SK-N-SH (cell line): ENCODE results near the gene OR13C5. TPM values are rescaled to one million over a fixed set of nuclear protein-coding genes. Genes with fewer than 3 reads are reported as not detected.
"Not testable (repeated sequence)": the region's sequence is repeated elsewhere in the genome, so short reads cannot be mapped to it uniquely, and the experiment has no call there.

ENCODE experiments used
- CTCF ChIA-PET: fragments of 300-600, 350-600 bp; formaldehyde crosslinking; extraction: SDS; loops from one replicate; lab custom pipeline; 2021; lab: Yijun Ruan, JAX
- POLR2A ChIA-PET: fragments of 350-600 bp; sonication (Branson Sonifier 250); formaldehyde crosslinking; extraction: SDS; loops from one replicate; lab custom pipeline; 2020; ENCODE audit warnings: antibody characterized with exemption, inconsistent platforms; lab: Yijun Ruan, JAX
- DNase-seq: peaks from one replicate; pipeline ENCODE4 v3.0.0; 2012
- H2AFZ ChIP-seq: fragments of 200-600 bp; sonication (generic); 2 replicates; pipeline ENCODE4 v1.8.1; 2016; ENCODE audit warnings: antibody characterized with exemption, mild to moderate bottlenecking, low read depth
- H3F3A ChIP-seq: fragments of 200-600 bp; sonication (generic); replicated peaks from 2 replicates; pipeline ENCODE3; 2016; ENCODE audit warnings: antibody characterized with exemption, mild to moderate bottlenecking; ENCODE audit not compliant: insufficient read depth
- H3K27ac ChIP-seq, 2 experiments: fragments of 200-500 bp in 1 of 2; fragments of 200-600 bp in 1 of 2; sonication (Bioruptor generic) in 1 of 2; sonication (generic), shearing (Covaris generic) in 1 of 2; 2 replicates each; pipeline versions ENCODE4 v1.5.1 to v1.6.1; 2014 to 2016; ENCODE audit warnings: low read depth in 2 of 2, inconsistent platforms in 1 of 2, low read length in 1 of 2, mild to moderate bottlenecking in 1 of 2, mixed read lengths in 1 of 2
- H3K27me3 ChIP-seq: fragments of 200-600 bp; sonication (generic), shearing (Covaris generic); 2 replicates; pipeline ENCODE4 v1.6.1; 2016; ENCODE audit warnings: mixed run types; ENCODE audit not compliant: insufficient read depth
- H3K36me3 ChIP-seq, 2 experiments: fragments of 200-500 bp in 1 of 2; fragments of 200-600 bp in 1 of 2; sonication (Bioruptor generic) in 1 of 2; sonication (generic) in 1 of 2; replicated peaks in 1 of 2; 2 replicates each; pipeline versions ENCODE3 to v1.5.1; 2014 to 2016; ENCODE audit warnings: low read length in 1 of 2, mild to moderate bottlenecking in 1 of 2; ENCODE audit not compliant: insufficient read depth in 2 of 2, control insufficient read depth in 1 of 2
- H3K4me1 ChIP-seq, 2 experiments: fragments of 200-500 bp in 1 of 2; fragments of 200-600 bp in 1 of 2; sonication (Bioruptor generic) in 1 of 2; sonication (generic), shearing (Covaris generic) in 1 of 2; 2 replicates each; pipeline versions ENCODE4 v1.5.1 to v1.6.1; 2014 to 2016; ENCODE audit warnings: low read depth in 1 of 2, low read length in 1 of 2, mixed run types in 1 of 2; ENCODE audit not compliant: insufficient read depth in 2 of 2, control insufficient read depth in 1 of 2
- H3K4me2 ChIP-seq: fragments of 200-600 bp; sonication (generic), shearing (Covaris generic); 2 replicates; pipeline ENCODE4 v1.6.1; 2017; ENCODE audit warnings: mixed run types
- H3K4me3 ChIP-seq, 2 experiments: fragments of 200-500 bp in 1 of 2; fragments of 200-600 bp in 1 of 2; sonication (Bioruptor generic) in 1 of 2; sonication (generic), shearing (Covaris generic) in 1 of 2; 2 replicates each; pipeline versions ENCODE4 v1.5.1 to v1.8.1; 2014 to 2016; ENCODE audit warnings: low read depth in 2 of 2, inconsistent platforms in 1 of 2, low read length in 1 of 2, mild to moderate bottlenecking in 1 of 2, mixed read lengths in 1 of 2, moderate library complexity in 1 of 2
- H3K79me2 ChIP-seq: fragments of 200-600 bp; sonication (generic); 2 replicates; pipeline ENCODE4 v1.8.1; 2017; ENCODE audit warnings: mild to moderate bottlenecking; ENCODE audit not compliant: insufficient read depth
- H3K9ac ChIP-seq: fragments of 200-600 bp; sonication (generic); 2 replicates; pipeline ENCODE4 v1.6.1; 2017; ENCODE audit warnings: mixed run types
- H3K9me2 ChIP-seq: fragments of 200-600 bp; sonication (generic); 2 replicates; pipeline ENCODE4 v1.6.1; 2017; ENCODE audit warnings: mixed run types
- H3K9me3 ChIP-seq: fragments of 200-600 bp; sonication (generic); 2 replicates; pipeline ENCODE4 v1.6.1; 2017; ENCODE audit warnings: mixed run types, mild to moderate bottlenecking, moderate library complexity
- H4K20me1 ChIP-seq: fragments of 200-600 bp; sonication (generic); 2 replicates; pipeline ENCODE4 v1.6.1; 2017; ENCODE audit warnings: mild to moderate bottlenecking, mixed run types; ENCODE audit not compliant: insufficient read depth
- CHD2 ChIP-seq: fragments of 150-350 bp; IDR thresholded peaks from 2 replicates; pipeline ENCODE4 v1.6.1; 2018; ENCODE audit warnings: low read length; ENCODE audit not compliant: partially characterized antibody
- EZH2phosphoT487 ChIP-seq: fragments of 200-600 bp; sonication (generic); IDR thresholded peaks from 2 replicates; pipeline ENCODE4 v1.6.1; 2017; ENCODE audit warnings: low read depth, mixed run types, mild to moderate bottlenecking, antibody characterized with exemption, moderate library complexity, borderline replicate concordance
- FOXJ3 ChIP-seq: sonication (generic); formaldehyde crosslinking; IDR thresholded peaks from 2 replicates; pipeline ENCODE4 v1.5.1; 2020; ENCODE audit warnings: mild to moderate bottlenecking, missing genetic modification reagents
- MEF2A ChIP-seq: IDR thresholded peaks from 2 replicates; pipeline ENCODE4 v1.4.0; 2012; ENCODE audit warnings: low read depth, borderline replicate concordance
- MXI1 ChIP-seq: IDR thresholded peaks from 2 replicates; pipeline ENCODE4 v1.6.1; 2012; ENCODE audit warnings: mild to moderate bottlenecking, low read depth, low read length, improper control_type of control experiment
- NRF1 ChIP-seq: IDR thresholded peaks from 2 replicates; pipeline ENCODE4 v1.6.1; 2012; ENCODE audit warnings: low read depth, mild to moderate bottlenecking, low read length
- RAD21 ChIP-seq: IDR thresholded peaks from 2 replicates; pipeline ENCODE4 v1.6.1; 2012; ENCODE audit warnings: mild to moderate bottlenecking, low read length
- TAF1 ChIP-seq: IDR thresholded peaks from 2 replicates; pipeline ENCODE4 v1.6.1; 2012; ENCODE audit warnings: low read depth, mild to moderate bottlenecking, low read length, moderate library complexity, borderline replicate concordance
- YY1 ChIP-seq: IDR thresholded peaks from 2 replicates; pipeline ENCODE4 v1.4.0; 2012; ENCODE audit warnings: low read depth, mild to moderate bottlenecking
- WGBS: methylation state at CpG from one replicate; pipeline ENCODE4 v1.1.6; 2017; ENCODE audit warnings: low lambda C conversion rate; 5-methylcytosine and 5-hydroxymethylcytosine counted together
- polyA plus RNA-seq, 3 experiments: library from polyadenylated mRNA; depleted of rRNA; stranded (reverse); fragments of >200 nt; gene quantifications; 2 replicates each; pipeline ENCODE4 v1.2.3, GENCODE V29; 2012
- TF ChIP-seq, protein P1 (sequence below): IDR thresholded peaks from 2 replicates; pipeline ENCODE4 v1.4.0; 2012; ENCODE audit warnings: low read depth, borderline replicate concordance
- TF ChIP-seq, protein P2 (sequence below): IDR thresholded peaks from 2 replicates; pipeline ENCODE4 v1.4.0; 2012; ENCODE audit warnings: low read depth, borderline replicate concordance
- TF ChIP-seq, protein P3 (sequence below): IDR thresholded peaks from 2 replicates; pipeline ENCODE4 v1.6.1; 2012; ENCODE audit warnings: mild to moderate bottlenecking, low read depth, low read length, moderate library complexity

Gene OR13C5, protein sequence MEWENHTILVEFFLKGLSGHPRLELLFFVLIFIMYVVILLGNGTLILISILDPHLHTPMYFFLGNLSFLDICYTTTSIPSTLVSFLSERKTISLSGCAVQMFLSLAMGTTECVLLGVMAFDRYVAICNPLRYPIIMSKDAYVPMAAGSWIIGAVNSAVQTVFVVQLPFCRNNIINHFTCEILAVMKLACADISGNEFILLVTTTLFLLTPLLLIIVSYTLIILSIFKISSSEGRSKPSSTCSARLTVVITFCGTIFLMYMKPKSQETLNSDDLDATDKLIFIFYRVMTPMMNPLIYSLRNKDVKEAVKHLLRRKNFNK
- not detected in 2 replicates for polyA plus RNA-seq (2012; rRNA removed)
- not detected in 2 replicates for polyA plus RNA-seq (2012; cell fraction: cytosol; rRNA removed)
- polyA plus RNA-seq (2012; cell fraction: nucleus; rRNA removed): not detected in 2 replicates

DNA sequence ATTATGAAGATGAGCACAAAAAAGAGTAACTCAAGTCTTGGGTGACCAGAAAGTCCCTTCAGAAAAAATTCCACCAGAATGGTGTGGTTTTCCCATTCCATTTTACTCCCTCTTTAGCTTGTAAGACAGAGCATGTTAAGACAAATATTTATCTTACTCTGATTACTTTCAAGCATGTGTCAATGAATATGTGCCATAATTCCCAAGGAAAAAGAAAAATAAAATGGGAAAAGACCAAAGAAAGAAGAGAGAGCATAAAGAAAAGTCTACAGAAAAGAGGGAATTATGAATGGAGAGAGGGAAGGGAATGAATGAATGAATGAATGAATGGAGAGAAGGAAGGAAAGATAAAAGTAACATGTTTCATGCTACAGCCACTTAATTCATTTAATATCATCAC lies at the start of gene OR13C5:
Gene OR13C5, minus strand, starts transcription at position 101 of the 400 bp plus-strand sequence. Its CDS starts 0 bp downstream, at position 101.
- DNase-seq, H3K9me3 ChIP-seq, H3K4me2 ChIP-seq, POLR2A ChIA-PET, H3K27ac ChIP-seq, H3K79me2 ChIP-seq, H3F3A ChIP-seq, H3K4me1 ChIP-seq, H3K27me3 ChIP-seq, H3K9ac ChIP-seq, H3K36me3 ChIP-seq, H3K4me3 ChIP-seq, H3K9me2 ChIP-seq, H2AFZ ChIP-seq, H4K20me1 ChIP-seq, CTCF ChIA-PET: not testable (repeated sequence)

DNA sequence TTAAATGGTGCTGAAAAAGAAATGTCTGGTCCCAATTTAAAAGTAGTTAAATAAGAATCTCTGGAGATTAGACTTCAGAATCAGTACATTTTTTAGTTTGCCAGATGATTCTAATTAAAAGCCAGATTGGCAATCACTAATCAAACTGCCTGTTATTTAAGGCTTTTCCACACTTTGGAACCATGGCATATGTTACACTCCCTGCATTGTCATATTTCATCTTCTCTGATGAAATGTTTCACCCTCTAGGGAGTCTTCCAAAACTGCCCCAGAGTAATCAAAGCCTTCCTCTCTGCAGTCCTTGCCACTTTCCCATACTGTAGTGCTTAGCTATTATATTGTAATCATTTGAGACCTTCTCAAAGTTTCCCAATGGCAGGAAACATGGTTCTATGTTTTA lies 36.2 kb upstream of the OR13C5 start:
- TF ChIP-seq EZH2phosphoT487: no peak
- no peak for TF ChIP-seq MXI1
- TF ChIP-seq, protein P1, sequence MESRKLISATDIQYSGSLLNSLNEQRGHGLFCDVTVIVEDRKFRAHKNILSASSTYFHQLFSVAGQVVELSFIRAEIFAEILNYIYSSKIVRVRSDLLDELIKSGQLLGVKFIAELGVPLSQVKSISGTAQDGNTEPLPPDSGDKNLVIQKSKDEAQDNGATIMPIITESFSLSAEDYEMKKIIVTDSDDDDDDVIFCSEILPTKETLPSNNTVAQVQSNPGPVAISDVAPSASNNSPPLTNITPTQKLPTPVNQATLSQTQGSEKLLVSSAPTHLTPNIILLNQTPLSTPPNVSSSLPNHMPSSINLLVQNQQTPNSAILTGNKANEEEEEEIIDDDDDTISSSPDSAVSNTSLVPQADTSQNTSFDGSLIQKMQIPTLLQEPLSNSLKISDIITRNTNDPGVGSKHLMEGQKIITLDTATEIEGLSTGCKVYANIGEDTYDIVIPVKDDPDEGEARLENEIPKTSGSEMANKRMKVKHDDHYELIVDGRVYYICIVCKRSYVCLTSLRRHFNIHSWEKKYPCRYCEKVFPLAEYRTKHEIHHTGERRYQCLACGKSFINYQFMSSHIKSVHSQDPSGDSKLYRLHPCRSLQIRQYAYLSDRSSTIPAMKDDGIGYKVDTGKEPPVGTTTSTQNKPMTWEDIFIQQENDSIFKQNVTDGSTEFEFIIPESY: no peak
- no peak for TF ChIP-seq FOXJ3 (CRISPR knock-in tag)
- no peak for TF ChIP-seq NRF1
- TF ChIP-seq RAD21: no peak
- no peak for TF ChIP-seq CHD2

DNA sequence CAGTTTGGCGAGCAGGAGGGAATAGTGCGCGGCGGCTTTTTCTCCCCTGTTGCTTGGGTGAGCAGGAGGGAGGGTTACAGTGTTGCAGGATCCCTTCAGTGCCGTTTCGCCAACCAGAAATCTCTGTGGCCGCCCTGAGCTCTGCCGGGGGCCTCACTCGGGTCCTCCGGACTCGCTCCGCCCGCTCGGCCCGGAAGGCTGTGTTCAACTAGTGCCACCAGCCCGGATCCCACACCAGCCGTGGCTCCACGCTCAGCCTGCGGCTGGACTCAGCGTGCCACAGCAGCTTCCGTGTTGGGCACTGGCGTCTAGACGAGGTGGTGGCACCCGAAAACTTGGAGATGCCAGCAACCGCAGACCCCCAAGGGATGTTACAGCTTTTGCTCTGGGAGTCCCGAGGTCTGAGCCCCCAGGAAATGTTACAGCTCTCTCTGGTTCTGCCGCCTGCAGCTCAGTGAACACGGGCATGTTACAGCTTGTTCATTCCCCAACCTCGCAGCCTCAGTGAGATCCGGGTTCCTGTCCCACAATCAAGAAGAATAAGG lies 34.8 kb upstream of the OR13C5 start:
- DNase-seq: no peak
- H3K27ac ChIP-seq: no peak overlapping the region
- TF ChIP-seq, protein P2, sequence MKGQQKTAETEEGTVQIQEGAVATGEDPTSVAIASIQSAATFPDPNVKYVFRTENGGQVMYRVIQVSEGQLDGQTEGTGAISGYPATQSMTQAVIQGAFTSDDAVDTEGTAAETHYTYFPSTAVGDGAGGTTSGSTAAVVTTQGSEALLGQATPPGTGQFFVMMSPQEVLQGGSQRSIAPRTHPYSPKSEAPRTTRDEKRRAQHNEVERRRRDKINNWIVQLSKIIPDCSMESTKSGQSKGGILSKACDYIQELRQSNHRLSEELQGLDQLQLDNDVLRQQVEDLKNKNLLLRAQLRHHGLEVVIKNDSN: no peak
- no peak for TF ChIP-seq YY1
- no peak for TF ChIP-seq MEF2A
- TF ChIP-seq, protein P3, sequence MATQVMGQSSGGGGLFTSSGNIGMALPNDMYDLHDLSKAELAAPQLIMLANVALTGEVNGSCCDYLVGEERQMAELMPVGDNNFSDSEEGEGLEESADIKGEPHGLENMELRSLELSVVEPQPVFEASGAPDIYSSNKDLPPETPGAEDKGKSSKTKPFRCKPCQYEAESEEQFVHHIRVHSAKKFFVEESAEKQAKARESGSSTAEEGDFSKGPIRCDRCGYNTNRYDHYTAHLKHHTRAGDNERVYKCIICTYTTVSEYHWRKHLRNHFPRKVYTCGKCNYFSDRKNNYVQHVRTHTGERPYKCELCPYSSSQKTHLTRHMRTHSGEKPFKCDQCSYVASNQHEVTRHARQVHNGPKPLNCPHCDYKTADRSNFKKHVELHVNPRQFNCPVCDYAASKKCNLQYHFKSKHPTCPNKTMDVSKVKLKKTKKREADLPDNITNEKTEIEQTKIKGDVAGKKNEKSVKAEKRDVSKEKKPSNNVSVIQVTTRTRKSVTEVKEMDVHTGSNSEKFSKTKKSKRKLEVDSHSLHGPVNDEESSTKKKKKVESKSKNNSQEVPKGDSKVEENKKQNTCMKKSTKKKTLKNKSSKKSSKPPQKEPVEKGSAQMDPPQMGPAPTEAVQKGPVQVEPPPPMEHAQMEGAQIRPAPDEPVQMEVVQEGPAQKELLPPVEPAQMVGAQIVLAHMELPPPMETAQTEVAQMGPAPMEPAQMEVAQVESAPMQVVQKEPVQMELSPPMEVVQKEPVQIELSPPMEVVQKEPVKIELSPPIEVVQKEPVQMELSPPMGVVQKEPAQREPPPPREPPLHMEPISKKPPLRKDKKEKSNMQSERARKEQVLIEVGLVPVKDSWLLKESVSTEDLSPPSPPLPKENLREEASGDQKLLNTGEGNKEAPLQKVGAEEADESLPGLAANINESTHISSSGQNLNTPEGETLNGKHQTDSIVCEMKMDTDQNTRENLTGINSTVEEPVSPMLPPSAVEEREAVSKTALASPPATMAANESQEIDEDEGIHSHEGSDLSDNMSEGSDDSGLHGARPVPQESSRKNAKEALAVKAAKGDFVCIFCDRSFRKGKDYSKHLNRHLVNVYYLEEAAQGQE: no peak
- TF ChIP-seq TAF1: no peak
- TF ChIP-seq, all 33 proteins: peak for 0
- no peaks in the 10 kb centered on the region for H3K9me3 ChIP-seq
- WGBS: 69% methylated on average over 16 of the region's 30 CpGs
- no peaks in the 10 kb centered on the region for H3K4me1 ChIP-seq
- H3K4me2 ChIP-seq: no peak overlapping the region
- no peaks in the 10 kb centered on the region for H3K79me2 ChIP-seq
- POLR2A ChIA-PET: no interaction called here
- CTCF ChIA-PET: no interaction called here
- H3K36me3 ChIP-seq: no peaks in the 10 kb centered on the region
- no peak overlapping the region for H3K9ac ChIP-seq
- H4K20me1 ChIP-seq: no peaks in the 10 kb centered on the region
- H3F3A ChIP-seq: no peaks in the 10 kb centered on the region
- H2AFZ ChIP-seq: no peak overlapping the region
- H3K27me3 ChIP-seq: no peaks in the 10 kb centered on the region; the same call in 1 of the 2 replicates
- H3K9me2 ChIP-seq: no peaks in the 10 kb centered on the region
- no peak overlapping the region for H3K4me3 ChIP-seq

More for the DNA sequence above, 36.2 kb upstream of the OR13C5 start:
- no peaks in the 10 kb centered on the region for H3K79me2 ChIP-seq
- H3K9me2 ChIP-seq: no peaks in the 10 kb centered on the region
- H3K9ac ChIP-seq: no peak overlapping the region
- no peaks in the 10 kb centered on the region for H3K36me3 ChIP-seq
- H2AFZ ChIP-seq: no peak overlapping the region
- H3K27me3 ChIP-seq: no peaks in the 10 kb centered on the region; the same call in 1 of the 2 replicates
- H3K4me3 ChIP-seq: no peak overlapping the region
- POLR2A ChIA-PET: no interaction called here
- no peaks in the 10 kb centered on the region for H3F3A ChIP-seq
- no peaks in the 10 kb centered on the region for H3K9me3 ChIP-seq
- H4K20me1 ChIP-seq: no peaks in the 10 kb centered on the region
- no peak overlapping the region for H3K27ac ChIP-seq
- DNase-seq: no peak
- CTCF ChIA-PET: no interaction called here
- H3K4me2 ChIP-seq: no peak overlapping the region
- no peaks in the 10 kb centered on the region for H3K4me1 ChIP-seq
